Caco-2 (cell line): ENCODE measurements around the gene KCNK7. TPM values are rescaled to one million over a fixed set of nuclear protein-coding genes. Genes with fewer than 3 reads are reported as not detected.

Source experiments
- BruUV-seq: library from RNA; stranded (reverse); fragments of 400-500 nt; replicated peaks from 2 replicates; lab custom pipeline; 2021; lab: Mats Ljungman, UMichigan
- CTCF ChIA-PET: fragments of 300-600 bp; sonication (Branson Sonifier 250); formaldehyde crosslinking; loops from one replicate; lab custom pipeline; 2022; ENCODE audit warnings: antibody characterized with exemption; lab: Charles Lee
- POLR2A ChIA-PET: fragments of 300-600 bp; sonication (Branson Sonifier 250); formaldehyde crosslinking; loops from one replicate; lab custom pipeline; 2022; ENCODE audit warnings: antibody characterized with exemption; lab: Charles Lee
- DNase-seq, 2 experiments: peaks; one replicate each; pipeline versions ENCODE4 v3.0.0 to v3.0.0-alpha.2; 2020 to 2022
- H3K27me3 ChIP-seq: replicated peaks from 2 replicates; pipeline ENCODE4 v1.6.0; 2011; ENCODE audit warnings: low read length; ENCODE audit not compliant: control insufficient read depth, insufficient read depth
- H3K36me3 ChIP-seq: 2 replicates; pipeline ENCODE4 v1.5.1; 2011; ENCODE audit warnings: low read length; ENCODE audit not compliant: control insufficient read depth, insufficient read depth
- H3K4me1 ChIP-seq: fragments of 250-450 bp; sonication (Bioruptor Pico); 2 replicates; pipeline ENCODE4 v1.5.1; 2020; ENCODE audit warnings: mild to moderate bottlenecking
- H3K4me3 ChIP-seq: 2 replicates; pipeline ENCODE4 v1.5.1; 2011; ENCODE audit warnings: low read depth, mild to moderate bottlenecking, control low read depth, low read length
- H3K9me3 ChIP-seq: fragments of 250-450 bp; sonication (Bioruptor Pico); 2 replicates; pipeline ENCODE4 v1.5.1; 2020; ENCODE audit warnings: mild to moderate bottlenecking, moderate library complexity
- H3K27ac Mint-ChIP-seq: one replicate; pipeline ENCODE4 v1.8.0; 2022; ENCODE audit warnings: mixed read lengths; ENCODE audit not compliant: unreplicated experiment
- H3K27me3 Mint-ChIP-seq: one replicate; pipeline ENCODE4 v1.8.0; 2022; ENCODE audit warnings: mixed read lengths; ENCODE audit not compliant: insufficient read depth, unreplicated experiment
- H3K36me3 Mint-ChIP-seq: one replicate; pipeline ENCODE4 v1.8.0; 2022; ENCODE audit warnings: mild to moderate bottlenecking, mixed read lengths; ENCODE audit not compliant: insufficient read depth, unreplicated experiment
- H3K4me1 Mint-ChIP-seq: one replicate; pipeline ENCODE4 v1.8.0; 2022; ENCODE audit warnings: low read depth, mixed read lengths; ENCODE audit not compliant: unreplicated experiment
- H3K4me3 Mint-ChIP-seq: one replicate; pipeline ENCODE4 v1.8.0; 2022; ENCODE audit warnings: mild to moderate bottlenecking, moderate library complexity, mixed read lengths; ENCODE audit not compliant: unreplicated experiment
- H3K9me3 Mint-ChIP-seq: one replicate; pipeline ENCODE4 v1.8.0; 2022; ENCODE audit warnings: mixed read lengths; ENCODE audit not compliant: unreplicated experiment
- CTCF ChIP-seq, 2 experiments: fragments of 200-600 bp in 1 of 2; IDR thresholded peaks; 1 replicate in 1 of 2; 2 replicates in 1 of 2; pipeline versions ENCODE4 v1.5.1 to v1.8.0; 2011 to 2022; ENCODE audit warnings: antibody characterized with exemption in 1 of 2, control low read depth in 1 of 2, inconsistent platforms in 1 of 2, low read depth in 1 of 2, low read length in 1 of 2, mild to moderate bottlenecking in 1 of 2, moderate library complexity in 1 of 2; ENCODE audit not compliant: insufficient read depth in 1 of 2, severe bottlenecking in 1 of 2, unreplicated experiment in 1 of 2
- intact Hi-C: fragments of 100-400 bp; cut with micrococcal nuclease; formaldehyde crosslinking; loops from one replicate; pipeline ENCODE4 v1.10.0; 2022; ENCODE audit not compliant: unreplicated experiment
- total RNA-seq: library from RNA; stranded (reverse); gene quantifications from 2 replicates; pipeline ENCODE4 v1.2.3, GENCODE V29; 2022

The KCNK7 gene
- total RNA-seq, 1 experiment from 2014 or later = 0.39 TPM

- POLR2A ChIA-PET = no interaction called here
- H3K4me1 ChIP-seq = peaks cover 15% of the 10 kb centered on the region
These were observed 46.5 kb upstream of the KCNK7 start for GRCh38 chr11:65642014-65642671.

GRCh38 chr11:65641297-65642013, 45.9 kb upstream of the KCNK7 start:
- POLR2A ChIA-PET = no interaction called here
- H3K27me3 ChIP-seq = no peaks in the 10 kb centered on the region
- no peaks in the 10 kb centered on the region for H3K9me3 ChIP-seq
- H3K4me3 ChIP-seq = no peak overlapping the region
- no peak for DNase-seq
- intact Hi-C loops = no loop called here
- H3K36me3 ChIP-seq = no peaks in the 10 kb centered on the region
- Mint-ChIP-seq H3K4me1 (peaks cover 20% of the 10 kb centered on the region), H3K27me3 (no peaks in the 10 kb centered on the region), H3K4me3 (no peak overlapping the region), H3K9me3 (no peaks in the 10 kb centered on the region), H3K27ac (no peak overlapping the region), H3K36me3 (peaks cover 37% of the 10 kb centered on the region)
- CTCF ChIA-PET = no interaction called here
- no peak for TF ChIP-seq CTCF (IDR thresholded peaks at IDR 0.05; ENCODE audit: insufficient read depth in 1 of 2, low read depth in 1 of 2, low read length in 1 of 2, severe bottlenecking in 1 of 2, unreplicated experiment in 1 of 2)
- H3K4me1 ChIP-seq = peaks cover 11% of the 10 kb centered on the region
- no TSS peak for BruUV-seq

More at GRCh38 chr11:65642014-65642671, 46.5 kb upstream of the KCNK7 start:
- no peaks in the 10 kb centered on the region for H3K9me3 Mint-ChIP-seq
- Histone ChIP-seq H3K4me3 (no peak overlapping the region), H3K9me3 (no peaks in the 10 kb centered on the region), H3K36me3 (no peaks in the 10 kb centered on the region), H3K27me3 (no peaks in the 10 kb centered on the region)
- intact Hi-C loops = no loop called here
- DNase-seq = no peak
- peaks cover 32% of the 10 kb centered on the region for H3K36me3 Mint-ChIP-seq
- peaks cover 20% of the 10 kb centered on the region for H3K4me1 Mint-ChIP-seq
- no peaks in the 10 kb centered on the region for H3K27me3 Mint-ChIP-seq
- BruUV-seq = no TSS peak
- CTCF ChIA-PET = no interaction called here
- H3K4me3 Mint-ChIP-seq = no peak overlapping the region
- no peak overlapping the region for H3K27ac Mint-ChIP-seq
- TF ChIP-seq CTCF (IDR thresholded peaks at IDR 0.05; ENCODE audit: insufficient read depth in 1 of 2, low read depth in 1 of 2, low read length in 1 of 2, severe bottlenecking in 1 of 2, unreplicated experiment in 1 of 2) = no peak

GRCh38 chr11:65640483-65641296, 45.1 kb upstream of the KCNK7 start:
- BruUV-seq = no TSS peak
- Mint-ChIP-seq H3K27ac (no peak overlapping the region), H3K9me3 (no peaks in the 10 kb centered on the region), H3K36me3 (peaks cover 37% of the 10 kb centered on the region), H3K4me1 (peaks cover 20% of the 10 kb centered on the region), H3K4me3 (no peak overlapping the region), H3K27me3 (no peaks in the 10 kb centered on the region)
- no peak for TF ChIP-seq CTCF (IDR thresholded peaks at IDR 0.05; ENCODE audit: insufficient read depth in 1 of 2, low read depth in 1 of 2, low read length in 1 of 2, severe bottlenecking in 1 of 2, unreplicated experiment in 1 of 2)
- Histone ChIP-seq H3K27me3 (no peaks in the 10 kb centered on the region), H3K4me1 (peaks cover 5% of the 10 kb centered on the region), H3K4me3 (no peak overlapping the region), H3K36me3 (peaks cover 2% of the 10 kb centered on the region), H3K9me3 (no peaks in the 10 kb centered on the region)
- POLR2A ChIA-PET = no interaction called here
- CTCF ChIA-PET = no interaction called here
- DNase-seq = no peak
- intact Hi-C loops = no loop called here
